ENCODE results near the gene OTUB1.
A peak's percentile ranks its signal among the peaks of the same experiment; 100 is the strongest.

OTUB1 gene

DNA sequence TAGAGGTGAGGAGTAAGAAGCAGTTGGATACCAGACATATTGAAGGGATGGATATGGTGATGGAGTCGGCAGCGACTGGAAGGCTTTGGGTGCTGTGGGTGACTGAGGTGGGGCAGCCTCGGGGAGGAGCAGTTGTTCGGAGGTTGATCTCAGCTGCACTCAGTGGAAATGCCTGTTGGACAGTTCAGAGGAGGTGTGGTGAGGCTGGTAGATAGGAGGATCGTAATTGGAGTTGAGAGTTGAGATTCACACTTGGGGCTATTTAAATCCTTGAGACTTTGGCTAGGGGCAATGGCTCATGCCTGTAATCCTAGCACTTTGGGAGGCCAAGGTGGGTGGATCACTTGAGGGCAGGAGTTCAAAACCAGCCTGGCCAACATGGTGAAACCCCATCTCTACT, 6.9 kb downstream of the OTUB1 start:
- no peak overlapping the region for H3K4me3 ChIP-seq (ENCODE audit: severe bottlenecking)
- TF ChIP-seq CTCF (IDR thresholded peaks at IDR 0.05; ENCODE audit: poor library complexity, severe bottlenecking): no peak

GRCh38 chr11:63993993-63994392, 7.8 kb downstream of the OTUB1 start:
- H3K27ac ChIP-seq (ENCODE audit: poor library complexity, severe bottlenecking): no peak overlapping the region
- peaks cover 59% of the 10 kb centered on the region for H3K36me3 ChIP-seq (ENCODE audit: low read depth)
- H3K27me3 ChIP-seq (ENCODE audit: insufficient read depth, poor library complexity, severe bottlenecking): no peaks in the 10 kb centered on the region
- no peaks in the 10 kb centered on the region for H3K4me1 ChIP-seq (ENCODE audit: insufficient read depth, poor library complexity, severe bottlenecking)
- H3K4me3 ChIP-seq (ENCODE audit: severe bottlenecking): no peak overlapping the region
- no peak for DNase-seq (ENCODE audit: low spot score)
- TF ChIP-seq CTCF (IDR thresholded peaks at IDR 0.05; ENCODE audit: poor library complexity, severe bottlenecking): no peak
- H3K9me3 ChIP-seq (ENCODE audit: severe bottlenecking): no peaks in the 10 kb centered on the region
- no peak for ATAC-seq (ENCODE audit: low read depth)

More for the DNA sequence above, 6.9 kb downstream of the OTUB1 start:
- Histone ChIP-seq H3K36me3 (ENCODE audit: low read depth) (peaks cover 62% of the 10 kb centered on the region), H3K27me3 (ENCODE audit: insufficient read depth, poor library complexity, severe bottlenecking) (no peaks in the 10 kb centered on the region), H3K27ac (ENCODE audit: poor library complexity, severe bottlenecking) (no peak overlapping the region), H3K9me3 (ENCODE audit: severe bottlenecking) (no peaks in the 10 kb centered on the region), H3K4me1 (ENCODE audit: insufficient read depth, poor library complexity, severe bottlenecking) (no peaks in the 10 kb centered on the region)
- ATAC-seq (ENCODE audit: low read depth) (no peak), DNase-seq (ENCODE audit: low spot score) (no peak)

- Histone ChIP-seq H3K4me1 (ENCODE audit: insufficient read depth, poor library complexity, severe bottlenecking) (peaks cover 7% of the 10 kb centered on the region), H3K4me3 (ENCODE audit: severe bottlenecking) (no peak overlapping the region), H3K27ac (ENCODE audit: poor library complexity, severe bottlenecking) (no peak overlapping the region), H3K36me3 (ENCODE audit: low read depth) (peaks cover 40% of the 10 kb centered on the region), H3K27me3 (ENCODE audit: insufficient read depth, poor library complexity, severe bottlenecking) (no peaks in the 10 kb centered on the region), H3K9me3 (ENCODE audit: severe bottlenecking) (no peaks in the 10 kb centered on the region)
- no peak for TF ChIP-seq CTCF (IDR thresholded peaks at IDR 0.05; ENCODE audit: poor library complexity, severe bottlenecking)
- ATAC-seq (ENCODE audit: low read depth) (no peak), DNase-seq (ENCODE audit: low spot score) (no peak)
Measured at GRCh38 chr11:63996512-63996911, 10.3 kb downstream of the OTUB1 start.

- H3K4me1 ChIP-seq (ENCODE audit: insufficient read depth, poor library complexity, severe bottlenecking): peaks cover 7% of the 10 kb centered on the region
- DNase-seq (ENCODE audit: low spot score) (no peak), ATAC-seq (ENCODE audit: low read depth) (no peak)
- peaks cover 38% of the 10 kb centered on the region for H3K36me3 ChIP-seq (ENCODE audit: low read depth)
- H3K27ac ChIP-seq (ENCODE audit: poor library complexity, severe bottlenecking): no peak overlapping the region
- TF ChIP-seq CTCF (IDR thresholded peaks at IDR 0.05; ENCODE audit: poor library complexity, severe bottlenecking): no peak
- no peaks in the 10 kb centered on the region for H3K9me3 ChIP-seq (ENCODE audit: severe bottlenecking)
- no peaks in the 10 kb centered on the region for H3K27me3 ChIP-seq (ENCODE audit: insufficient read depth, poor library complexity, severe bottlenecking)
- no peak overlapping the region for H3K4me3 ChIP-seq (ENCODE audit: severe bottlenecking)
Measured at GRCh38 chr11:63997104-63997700, 11.0 kb downstream of the OTUB1 start.

DNA sequence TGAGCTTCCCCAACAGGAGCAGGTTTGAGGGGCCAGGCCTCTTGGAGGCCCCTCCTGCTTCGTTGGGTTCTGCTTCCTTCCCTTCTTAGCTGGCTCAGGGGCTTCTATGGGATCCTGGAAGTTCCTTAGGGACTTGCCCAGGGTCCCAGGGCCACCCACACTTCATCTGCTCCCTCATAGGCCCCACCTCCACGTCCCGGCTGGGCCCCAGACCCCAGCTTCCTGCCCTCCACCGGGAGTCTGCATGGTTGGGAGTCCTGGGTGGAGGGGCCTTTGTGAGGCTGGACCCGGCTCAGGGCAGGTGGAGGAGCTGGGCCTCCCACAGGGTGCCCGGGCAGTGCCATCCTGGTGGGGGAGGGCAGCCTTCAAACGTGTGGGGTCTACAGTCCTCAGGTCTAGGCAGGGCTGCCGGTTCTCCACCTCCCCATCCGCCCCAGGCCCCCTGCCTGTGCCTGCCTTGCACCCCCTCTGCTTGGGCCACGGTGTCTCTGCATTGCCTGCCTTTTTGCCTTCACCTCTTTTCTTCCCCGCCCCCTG, 11.6 kb downstream of the OTUB1 start:
- ATAC-seq (ENCODE audit: low read depth): no peak
- H3K4me3 ChIP-seq (ENCODE audit: severe bottlenecking): no peak overlapping the region
- no peaks in the 10 kb centered on the region for H3K9me3 ChIP-seq (ENCODE audit: severe bottlenecking)
- H3K4me1 ChIP-seq (ENCODE audit: insufficient read depth, poor library complexity, severe bottlenecking): peaks cover 7% of the 10 kb centered on the region
- TF ChIP-seq CTCF (IDR thresholded peaks at IDR 0.05; ENCODE audit: poor library complexity, severe bottlenecking): no peak
- H3K36me3 ChIP-seq (ENCODE audit: low read depth): peaks cover 37% of the 10 kb centered on the region
- H3K27me3 ChIP-seq (ENCODE audit: insufficient read depth, poor library complexity, severe bottlenecking): no peaks in the 10 kb centered on the region
- DNase-seq (ENCODE audit: low spot score): peak; percentile 57
- H3K27ac ChIP-seq (ENCODE audit: poor library complexity, severe bottlenecking): no peak overlapping the region
